Stomach smooth muscle (tissue), 2 donors: ENCODE data around the gene CHST15.

Experiments used
- H3K27ac ChIP-seq: one replicate; pipeline ENCODE4 v1.7.0; 2013; ENCODE audit warnings: mild to moderate bottlenecking, low read length, inconsistent platforms
- H3K27me3 ChIP-seq, 2 donors: one replicate each; pipeline ENCODE4 v1.7.0; 2013; ENCODE audit warnings: low read length in 2 of 2; ENCODE audit not compliant: insufficient read depth in 2 of 2, control insufficient read depth in 1 of 2
- H3K36me3 ChIP-seq, 2 donors: one replicate each; pipeline ENCODE4 v1.7.0; 2013; ENCODE audit warnings: low read length in 2 of 2; ENCODE audit not compliant: control insufficient read depth in 2 of 2, insufficient read depth in 2 of 2
- H3K4me1 ChIP-seq: one replicate; pipeline ENCODE4 v1.7.0; 2013; ENCODE audit warnings: low read length; ENCODE audit not compliant: control insufficient read depth, insufficient read depth
- H3K4me3 ChIP-seq, 2 donors: one replicate each; pipeline ENCODE4 v1.7.0; 2013; ENCODE audit warnings: low read length in 2 of 2
- H3K9ac ChIP-seq, 2 donors: one replicate each; pipeline ENCODE4 v1.7.0; 2013; ENCODE audit warnings: low read length in 2 of 2, mild to moderate bottlenecking in 1 of 2
- H3K9me3 ChIP-seq, 2 donors: one replicate each; pipeline ENCODE4 v1.7.0; 2013; ENCODE audit warnings: low read length in 2 of 2; ENCODE audit not compliant: control insufficient read depth in 2 of 2
- donor health status: healthy.
- donor health status: Pancreatic carcinoma.

The CHST15 gene

DNA sequence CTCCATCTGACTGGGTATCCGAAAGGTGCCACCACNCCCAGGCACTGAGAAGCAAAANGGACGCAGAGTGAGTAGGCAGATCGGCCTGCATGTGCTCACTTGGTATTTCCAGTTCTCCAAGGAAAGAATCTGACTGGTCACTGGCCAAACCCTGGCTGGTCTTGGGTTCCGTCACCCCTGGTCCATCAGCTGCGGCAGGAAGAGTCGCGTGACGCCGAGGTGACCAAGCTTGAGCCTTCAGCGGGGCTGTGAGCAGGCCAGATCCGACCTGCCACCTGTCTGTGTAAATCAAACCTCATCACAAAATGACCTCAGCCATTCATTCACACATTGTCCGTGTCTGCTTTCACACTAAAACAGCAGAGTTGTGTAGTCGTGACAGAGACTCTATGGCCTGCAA, 28.8 kb upstream of the CHST15 start:
- no peaks in the 10 kb centered on the region for H3K9me3 ChIP-seq
- H3K9ac ChIP-seq: no peak overlapping the region
- H3K27me3 ChIP-seq: no peaks in the 10 kb centered on the region
- no peaks in the 10 kb centered on the region for H3K36me3 ChIP-seq
- H3K27ac ChIP-seq: no peak overlapping the region
- H3K4me1 ChIP-seq: peaks cover 4% of the 10 kb centered on the region
- no peak overlapping the region for H3K4me3 ChIP-seq

DNA sequence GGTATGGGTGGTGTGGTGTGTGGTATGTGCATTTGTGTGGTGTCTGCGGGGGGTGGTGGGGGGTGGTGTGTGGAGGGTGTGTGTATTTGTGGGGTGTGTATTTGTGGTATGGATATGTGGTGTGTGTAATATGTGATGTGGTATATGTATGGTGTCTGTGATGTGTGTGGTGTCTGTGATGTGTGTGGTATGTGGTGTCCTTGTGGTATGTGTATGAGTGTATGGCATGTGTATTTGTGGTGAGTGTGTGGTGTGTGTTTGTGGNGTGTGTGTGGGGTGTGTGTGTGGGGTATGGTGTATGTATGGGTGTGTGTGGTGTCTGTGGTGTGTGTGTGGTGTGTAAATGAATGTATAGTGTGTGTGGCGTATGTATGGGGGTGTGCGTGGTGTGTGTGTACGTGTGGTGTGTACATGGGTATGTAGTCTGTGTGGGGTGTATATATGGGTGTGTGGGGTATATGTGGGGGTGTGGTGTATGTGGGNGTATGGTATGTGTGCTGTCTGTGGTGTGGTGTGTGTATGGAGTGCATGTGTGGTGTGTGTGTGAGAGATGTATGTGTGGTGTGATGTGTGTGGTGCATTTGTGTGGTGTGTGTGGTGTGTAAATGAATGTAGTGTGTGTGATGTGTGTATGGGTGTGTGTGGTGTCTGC, 27.1 kb upstream of the CHST15 start:
- H3K27me3 ChIP-seq: no peaks in the 10 kb centered on the region
- H3K9ac ChIP-seq: no peak overlapping the region
- no peaks in the 10 kb centered on the region for H3K9me3 ChIP-seq
- no peak overlapping the region for H3K4me3 ChIP-seq
- no peak overlapping the region for H3K27ac ChIP-seq
- peaks cover 4% of the 10 kb centered on the region for H3K4me1 ChIP-seq
- H3K36me3 ChIP-seq: no peaks in the 10 kb centered on the region

DNA sequence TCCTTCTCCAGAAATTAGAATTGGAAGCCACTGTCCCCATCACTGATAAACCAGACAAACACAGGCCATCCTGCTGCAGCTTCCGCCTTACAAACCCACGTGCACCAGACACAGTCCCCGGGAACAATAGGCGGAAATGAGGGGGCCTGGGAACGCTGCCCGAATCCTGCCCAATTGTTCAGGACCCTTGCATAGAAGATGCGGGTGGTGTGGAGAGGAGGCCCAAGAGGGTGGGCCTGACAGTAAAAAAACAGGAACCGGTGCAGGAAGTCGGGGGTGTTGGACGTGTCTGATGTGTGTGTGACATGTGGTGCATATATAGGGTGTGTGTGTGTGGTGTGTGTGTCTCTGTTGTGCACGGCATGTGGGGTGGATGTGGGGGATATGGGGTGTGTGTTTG, 26.5 kb upstream of the CHST15 start:
- no peaks in the 10 kb centered on the region for H3K27me3 ChIP-seq
- H3K9me3 ChIP-seq: no peaks in the 10 kb centered on the region
- no peak overlapping the region for H3K27ac ChIP-seq
- H3K4me3 ChIP-seq: no peak overlapping the region
- H3K9ac ChIP-seq: no peak overlapping the region
- peaks cover 4% of the 10 kb centered on the region for H3K4me1 ChIP-seq
- no peaks in the 10 kb centered on the region for H3K36me3 ChIP-seq

DNA sequence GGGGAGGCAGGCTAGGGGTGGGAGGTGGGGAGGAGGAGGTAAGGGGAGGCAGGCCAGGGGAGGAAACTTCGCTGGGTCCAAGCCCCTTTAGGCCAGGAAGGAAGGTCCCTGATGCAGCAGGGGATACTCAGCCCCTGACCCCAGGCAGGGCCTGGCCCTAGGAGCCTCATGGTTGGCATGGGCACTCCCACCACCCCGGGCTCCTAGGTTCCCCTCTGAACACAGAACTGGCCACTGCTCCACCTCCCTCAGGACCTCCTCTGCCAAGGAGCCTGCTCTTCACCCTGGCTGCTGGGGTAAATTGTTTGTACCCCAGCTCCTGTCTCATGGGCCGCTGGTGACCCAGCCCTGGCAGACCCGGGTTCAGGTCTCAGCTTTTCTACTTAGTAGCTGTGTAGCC, 25.8 kb upstream of the CHST15 start:
- Histone ChIP-seq H3K36me3 (no peaks in the 10 kb centered on the region), H3K9ac (no peak overlapping the region), H3K9me3 (no peaks in the 10 kb centered on the region), H3K27me3 (no peaks in the 10 kb centered on the region), H3K27ac (no peak overlapping the region), H3K4me1 (peaks cover 4% of the 10 kb centered on the region), H3K4me3 (no peak overlapping the region)

DNA sequence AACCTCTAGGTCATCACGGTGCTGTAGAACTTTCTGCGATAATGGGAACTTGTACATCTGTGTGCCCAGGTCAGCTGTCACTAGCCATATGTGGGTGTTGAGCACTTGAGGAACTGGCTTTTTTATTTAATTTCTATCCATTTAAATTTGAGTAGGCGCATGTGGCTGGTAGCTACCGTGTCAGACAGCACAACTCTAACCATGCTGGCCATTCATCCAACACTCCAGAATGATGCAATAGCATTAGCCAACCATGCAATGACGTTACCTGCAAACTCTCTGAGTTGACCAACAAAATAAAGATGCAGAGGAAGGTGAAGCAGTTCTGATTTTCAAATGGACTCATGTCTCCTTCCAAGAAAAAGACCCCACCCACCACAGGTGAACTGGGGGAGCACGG, 24.4 kb upstream of the CHST15 start:
- Histone ChIP-seq H3K4me1 (peaks cover 4% of the 10 kb centered on the region), H3K27ac (no peak overlapping the region), H3K9me3 (no peaks in the 10 kb centered on the region), H3K27me3 (no peaks in the 10 kb centered on the region), H3K9ac (no peak overlapping the region), H3K36me3 (no peaks in the 10 kb centered on the region), H3K4me3 (no peak overlapping the region)

DNA sequence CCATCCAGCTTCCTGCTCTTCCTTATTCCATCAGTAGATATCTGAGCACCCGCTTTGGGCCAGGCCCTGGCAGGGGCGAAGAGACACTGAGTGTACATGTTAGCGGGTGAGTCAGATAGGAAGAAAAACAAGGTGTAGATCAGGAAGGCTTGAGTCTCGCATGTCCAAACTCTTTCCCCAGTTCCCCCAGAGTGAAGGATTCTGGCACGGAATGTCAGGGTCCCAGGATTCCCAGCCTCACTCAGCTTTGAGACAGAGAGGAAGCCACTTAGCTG, 24.1 kb upstream of the CHST15 start:
- Histone ChIP-seq H3K27ac (no peak overlapping the region), H3K4me1 (peaks cover 4% of the 10 kb centered on the region), H3K9me3 (no peaks in the 10 kb centered on the region), H3K9ac (no peak overlapping the region), H3K27me3 (no peaks in the 10 kb centered on the region), H3K4me3 (no peak overlapping the region), H3K36me3 (no peaks in the 10 kb centered on the region)

DNA sequence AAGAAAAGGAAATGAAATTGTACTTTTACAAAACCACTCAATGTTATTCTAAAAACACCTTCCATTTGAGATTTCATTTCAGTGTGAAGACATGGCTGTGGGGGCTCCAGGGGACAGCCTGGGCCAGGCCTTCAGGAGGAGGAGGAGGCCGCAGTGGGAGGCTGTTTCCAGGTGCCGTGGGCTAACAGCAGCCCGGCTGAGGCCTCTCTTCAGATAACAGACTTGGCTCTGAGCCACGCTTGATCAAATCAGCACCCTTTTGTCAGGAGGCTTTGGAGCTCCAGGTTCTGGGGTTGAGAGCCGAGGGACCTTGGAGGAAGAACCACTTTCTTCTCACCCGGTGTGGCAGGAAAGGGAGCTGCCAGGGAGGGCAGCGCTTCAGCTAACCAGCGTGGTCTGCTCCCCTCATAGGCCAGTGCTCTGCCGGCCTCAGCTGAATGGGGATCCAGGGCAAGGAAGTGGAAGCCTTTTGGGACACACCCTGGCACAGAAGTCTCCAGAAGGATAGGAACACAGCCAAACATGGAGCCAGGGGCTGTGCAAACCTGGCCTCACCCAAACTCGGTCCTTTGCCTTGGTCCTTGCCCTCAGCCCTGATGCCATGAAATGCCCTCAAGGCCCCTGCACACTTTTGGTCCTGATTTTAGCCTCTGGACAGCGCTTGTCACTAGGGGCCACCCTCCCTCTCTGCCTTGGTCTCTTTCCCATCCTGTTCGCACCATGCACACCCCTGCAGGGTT, 23.5 kb upstream of the CHST15 start:
- Histone ChIP-seq H3K36me3 (no peaks in the 10 kb centered on the region), H3K27me3 (no peaks in the 10 kb centered on the region), H3K4me3 (no peak overlapping the region), H3K4me1 (peaks cover 4% of the 10 kb centered on the region), H3K9me3 (no peaks in the 10 kb centered on the region), H3K27ac (no peak overlapping the region), H3K9ac (no peak overlapping the region)

DNA sequence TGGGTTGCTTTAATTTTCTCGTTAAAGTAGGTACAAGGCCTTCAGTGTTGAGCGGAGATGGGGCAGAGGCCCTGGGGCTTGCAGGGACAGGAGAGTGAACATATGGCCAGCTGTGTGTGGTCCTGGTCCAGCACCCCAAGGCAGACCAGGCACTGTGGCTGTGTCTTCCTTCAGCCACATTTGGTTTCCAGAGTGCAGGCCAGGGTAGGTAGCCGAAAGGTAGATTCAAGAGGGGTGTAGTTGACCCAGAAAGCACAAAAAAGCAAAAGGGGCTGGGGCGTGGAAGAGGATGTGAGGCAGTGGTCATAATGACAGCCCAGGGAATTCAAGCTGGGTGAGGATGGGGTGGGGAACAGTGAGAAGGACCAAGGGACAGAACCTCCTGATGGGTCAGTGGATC, 21.3 kb upstream of the CHST15 start:
- Histone ChIP-seq H3K36me3 (no peaks in the 10 kb centered on the region), H3K4me1 (no peaks in the 10 kb centered on the region)

DNA sequence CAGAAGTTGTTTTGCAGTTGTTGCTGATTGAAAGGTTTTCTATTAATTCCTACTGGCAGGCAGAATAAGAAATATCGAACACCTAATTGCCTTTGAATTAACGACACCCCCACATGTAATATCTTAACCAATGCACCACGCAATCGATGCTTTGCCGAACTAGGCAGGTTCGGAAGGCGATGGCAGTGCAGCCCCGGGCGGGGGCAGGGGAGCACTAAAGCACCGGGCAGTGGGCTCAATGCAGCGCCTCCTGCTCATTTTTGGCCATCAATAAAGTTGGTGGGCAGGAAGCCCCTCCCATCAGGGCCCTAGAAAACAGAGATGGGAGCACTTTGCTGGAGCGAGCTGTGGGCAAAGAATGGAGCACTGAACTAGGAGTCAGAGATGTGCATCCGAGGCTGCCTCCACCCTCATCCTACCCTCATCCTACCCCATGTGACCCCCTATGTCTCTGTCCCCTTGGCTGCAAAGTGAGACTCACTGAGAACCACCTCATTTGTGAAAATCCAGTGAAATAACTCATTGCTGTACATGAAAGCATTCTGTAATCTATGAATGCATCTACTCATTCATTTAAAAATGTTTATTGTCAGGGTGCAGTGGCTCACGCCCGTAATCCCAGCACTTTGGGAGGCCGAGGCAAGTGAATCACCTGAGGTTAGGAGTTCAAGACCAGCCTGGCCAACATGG, 19.6 kb upstream of the CHST15 start:
- H3K27ac ChIP-seq: no peak overlapping the region
- no peak overlapping the region for H3K4me3 ChIP-seq
- H3K9me3 ChIP-seq: no peaks in the 10 kb centered on the region
- no peak overlapping the region for H3K9ac ChIP-seq
- no peaks in the 10 kb centered on the region for H3K36me3 ChIP-seq
- no peaks in the 10 kb centered on the region for H3K27me3 ChIP-seq
- H3K4me1 ChIP-seq: no peaks in the 10 kb centered on the region

More for the DNA sequence above, 21.3 kb upstream of the CHST15 start:
- H3K27me3 ChIP-seq: no peaks in the 10 kb centered on the region
- no peaks in the 10 kb centered on the region for H3K9me3 ChIP-seq
- no peak overlapping the region for H3K4me3 ChIP-seq
- H3K9ac ChIP-seq: no peak overlapping the region
- H3K27ac ChIP-seq: no peak overlapping the region

DNA sequence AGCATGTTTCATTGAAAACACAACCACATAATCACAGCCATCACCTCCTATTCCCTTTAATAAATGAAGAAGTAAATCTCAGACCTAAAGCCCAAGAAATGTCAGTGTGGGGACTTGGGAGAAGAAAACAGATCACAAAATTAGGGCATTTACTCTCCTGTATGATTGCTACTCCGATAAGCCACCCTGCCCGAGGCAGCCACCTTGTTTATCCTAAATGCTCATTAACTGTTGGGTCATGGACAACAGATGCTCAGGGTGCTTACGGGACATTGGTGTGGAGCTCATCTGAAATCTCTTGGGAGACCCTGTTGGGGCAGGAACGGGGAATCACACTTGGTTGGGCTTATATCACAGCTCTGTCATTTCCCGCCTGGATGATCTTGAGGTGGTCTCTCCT, 17.5 kb upstream of the CHST15 start:
- Histone ChIP-seq H3K4me1 (peaks cover 20% of the 10 kb centered on the region), H3K4me3 (no peak overlapping the region), H3K9ac (no peak overlapping the region), H3K36me3 (no peaks in the 10 kb centered on the region), H3K27me3 (no peaks in the 10 kb centered on the region), H3K27ac (no peak overlapping the region), H3K9me3 (no peaks in the 10 kb centered on the region)

DNA sequence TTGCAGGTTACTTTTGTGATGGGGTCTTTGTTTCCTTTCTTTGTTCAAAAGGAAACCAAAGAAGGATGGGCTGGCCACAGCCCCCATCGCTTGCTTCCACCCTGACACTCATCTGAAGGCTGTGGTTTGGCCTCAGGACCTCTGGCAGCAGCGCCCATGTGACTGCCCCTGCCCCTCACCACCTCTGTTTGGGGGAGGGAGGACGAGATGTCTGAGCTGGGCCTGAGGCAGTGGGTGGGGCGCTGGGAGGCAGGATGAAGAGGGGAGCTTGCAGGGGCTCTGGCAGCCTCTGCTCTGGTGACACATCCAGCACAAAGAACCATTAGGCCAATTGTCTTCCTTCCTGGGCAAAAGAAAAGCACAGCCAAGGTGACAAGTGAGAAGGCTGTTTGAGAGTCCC, 15.9 kb upstream of the CHST15 start:
- Histone ChIP-seq H3K36me3 (no peaks in the 10 kb centered on the region), H3K27me3 (no peaks in the 10 kb centered on the region), H3K9me3 (no peaks in the 10 kb centered on the region), H3K4me3 (no peak overlapping the region), H3K9ac (no peak overlapping the region), H3K27ac (no peak overlapping the region), H3K4me1 (peaks cover 29% of the 10 kb centered on the region)
